ENCODE data around the gene CDKN1A. TPM values are rescaled to one million over a fixed set of nuclear protein-coding genes. Genes with fewer than 3 reads are reported as not detected.

Gene CDKN1A
- total RNA-seq, 2 donors from 2014 or later: 311 to 457 TPM

DNA sequence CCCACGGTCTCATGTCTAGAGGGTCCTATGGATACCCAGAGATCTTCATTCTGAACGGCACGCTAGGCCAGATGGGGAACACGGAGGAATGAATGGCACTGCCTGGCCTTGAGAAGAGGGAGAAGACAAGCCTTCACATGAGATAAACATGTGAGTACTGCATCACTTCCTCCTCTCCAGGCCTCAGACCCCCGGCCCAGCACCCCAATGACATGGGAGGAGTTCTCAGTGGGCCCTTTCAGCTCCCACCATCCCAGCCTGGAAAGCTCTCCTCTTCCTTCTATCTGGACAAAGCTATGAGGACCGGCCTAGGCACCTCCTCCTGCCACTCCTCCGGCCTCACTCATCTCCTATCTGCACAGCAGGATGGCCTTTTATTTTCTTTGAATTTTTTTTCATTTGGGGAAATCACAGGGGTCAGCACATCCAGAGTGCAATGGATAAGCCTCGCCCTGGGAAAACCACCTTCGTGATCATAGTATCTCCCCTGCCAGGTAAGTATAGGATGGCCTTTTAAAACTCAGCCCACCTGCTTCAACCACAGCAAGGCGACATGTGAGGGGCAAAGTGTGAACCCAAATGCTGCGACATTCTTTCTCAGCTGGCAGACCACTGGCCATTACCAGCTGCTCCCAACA, 39.2 kb upstream of the CDKN1A start:
- Histone ChIP-seq H3K4me3 (no peak overlapping the region), H3K9me3 (no peaks in the 10 kb centered on the region), H3K36me3 (no peaks in the 10 kb centered on the region), H3K4me1 (ENCODE audit: control insufficient read depth in 1 of 2, low read depth in 2 of 2) (peaks cover 16 to 20% of the 10 kb centered on the region in 2 donors), H3K27ac (no peak overlapping the region), H3K27me3 (replicated peaks; ENCODE audit: insufficient read depth) (no peaks in the 10 kb centered on the region)
- no peak for DNase-seq (ENCODE audit: low spot score)
- ATAC-seq (ENCODE audit: insufficient number of reproducible peaks, low FRiP score, low read depth): no peak
- TF ChIP-seq, protein P1, sequence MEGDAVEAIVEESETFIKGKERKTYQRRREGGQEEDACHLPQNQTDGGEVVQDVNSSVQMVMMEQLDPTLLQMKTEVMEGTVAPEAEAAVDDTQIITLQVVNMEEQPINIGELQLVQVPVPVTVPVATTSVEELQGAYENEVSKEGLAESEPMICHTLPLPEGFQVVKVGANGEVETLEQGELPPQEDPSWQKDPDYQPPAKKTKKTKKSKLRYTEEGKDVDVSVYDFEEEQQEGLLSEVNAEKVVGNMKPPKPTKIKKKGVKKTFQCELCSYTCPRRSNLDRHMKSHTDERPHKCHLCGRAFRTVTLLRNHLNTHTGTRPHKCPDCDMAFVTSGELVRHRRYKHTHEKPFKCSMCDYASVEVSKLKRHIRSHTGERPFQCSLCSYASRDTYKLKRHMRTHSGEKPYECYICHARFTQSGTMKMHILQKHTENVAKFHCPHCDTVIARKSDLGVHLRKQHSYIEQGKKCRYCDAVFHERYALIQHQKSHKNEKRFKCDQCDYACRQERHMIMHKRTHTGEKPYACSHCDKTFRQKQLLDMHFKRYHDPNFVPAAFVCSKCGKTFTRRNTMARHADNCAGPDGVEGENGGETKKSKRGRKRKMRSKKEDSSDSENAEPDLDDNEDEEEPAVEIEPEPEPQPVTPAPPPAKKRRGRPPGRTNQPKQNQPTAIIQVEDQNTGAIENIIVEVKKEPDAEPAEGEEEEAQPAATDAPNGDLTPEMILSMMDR (IDR thresholded peaks at IDR 0.05): no peak

GRCh38 chr6:36641543-36641942, 37.0 kb upstream of the CDKN1A start:
- H3K9me3 ChIP-seq: no peaks in the 10 kb centered on the region
- TF ChIP-seq, protein P1 (IDR thresholded peaks at IDR 0.05): no peak
- no peak overlapping the region for H3K4me3 ChIP-seq
- DNase-seq (ENCODE audit: low spot score): no peak
- no peaks in the 10 kb centered on the region for H3K36me3 ChIP-seq
- H3K27me3 ChIP-seq (replicated peaks; ENCODE audit: insufficient read depth): no peaks in the 10 kb centered on the region
- peaks cover 12 to 15% of the 10 kb centered on the region in 2 donors for H3K4me1 ChIP-seq (ENCODE audit: control insufficient read depth in 1 of 2, low read depth in 2 of 2)
- no peak overlapping the region for H3K27ac ChIP-seq
- no peak for ATAC-seq (ENCODE audit: insufficient number of reproducible peaks, low FRiP score, low read depth)

- no peak overlapping the region for H3K4me3 ChIP-seq
- H3K36me3 ChIP-seq: no peaks in the 10 kb centered on the region
- peaks cover 12 to 15% of the 10 kb centered on the region in 2 donors for H3K4me1 ChIP-seq (ENCODE audit: control insufficient read depth in 1 of 2, low read depth in 2 of 2)
- TF ChIP-seq, protein P1 (IDR thresholded peaks at IDR 0.05): no peak
- DNase-seq (ENCODE audit: low spot score) (peak; percentile 86), ATAC-seq (ENCODE audit: insufficient number of reproducible peaks, low FRiP score, low read depth) (peak; percentile 15)
- no peaks in the 10 kb centered on the region for H3K9me3 ChIP-seq
- peak overlapping the region in 1 of 2 donors; percentile 52 for H3K27ac ChIP-seq
- no peaks in the 10 kb centered on the region for H3K27me3 ChIP-seq (replicated peaks; ENCODE audit: insufficient read depth)
Measured at GRCh38 chr6:36642913-36643817, 35.3 kb upstream of the CDKN1A start.

- ATAC-seq (ENCODE audit: insufficient number of reproducible peaks, low FRiP score, low read depth) (no peak), DNase-seq (ENCODE audit: low spot score) (no peak)
- H3K27ac ChIP-seq: no peak overlapping the region
Measured at GRCh38 chr6:36643977-36644376, 34.5 kb upstream of the CDKN1A start.

DNA sequence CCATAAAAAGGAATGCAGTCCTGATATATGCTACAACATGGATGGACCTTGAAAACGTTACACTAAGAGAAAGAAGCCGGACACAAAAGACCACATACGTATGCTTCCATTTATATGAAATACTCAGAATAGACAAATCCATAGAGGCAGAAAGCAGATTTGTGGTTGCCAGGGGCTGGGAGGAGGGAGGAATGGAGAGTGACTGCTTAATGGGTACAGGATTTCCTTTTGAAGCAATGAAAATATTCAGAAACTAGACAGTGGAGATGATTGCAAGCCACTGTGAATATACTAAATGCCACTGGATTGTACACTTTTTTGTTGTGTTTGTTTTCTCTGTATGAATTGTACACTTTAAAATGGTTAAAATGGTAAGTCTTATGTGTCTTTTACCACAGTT, 29.4 kb upstream of the CDKN1A start:
- DNase-seq (ENCODE audit: low spot score): no peak
- Histone ChIP-seq H3K27me3 (replicated peaks; ENCODE audit: insufficient read depth) (no peaks in the 10 kb centered on the region), H3K4me3 (no peak overlapping the region), H3K27ac (no peak overlapping the region), H3K9me3 (no peaks in the 10 kb centered on the region), H3K36me3 (no peaks in the 10 kb centered on the region), H3K4me1 (ENCODE audit: control insufficient read depth in 1 of 2, low read depth in 2 of 2) (peaks cover 0 to under 1% of the 10 kb centered on the region in 2 donors)
- ATAC-seq (ENCODE audit: insufficient number of reproducible peaks, low FRiP score, low read depth): no peak
- TF ChIP-seq, protein P1 (IDR thresholded peaks at IDR 0.05): no peak

More at GRCh38 chr6:36643977-36644376, 34.5 kb upstream of the CDKN1A start:
- no peaks in the 10 kb centered on the region for H3K27me3 ChIP-seq (replicated peaks; ENCODE audit: insufficient read depth)
- no peaks in the 10 kb centered on the region for H3K9me3 ChIP-seq
- H3K4me1 ChIP-seq (ENCODE audit: control insufficient read depth in 1 of 2, low read depth in 2 of 2): peaks cover 12 to 15% of the 10 kb centered on the region in 2 donors
- TF ChIP-seq, protein P1 (IDR thresholded peaks at IDR 0.05): no peak
- H3K4me3 ChIP-seq: no peak overlapping the region
- no peaks in the 10 kb centered on the region for H3K36me3 ChIP-seq

Data from thoracic aorta (tissue), 2 donors.